Astrocyte (in vitro differentiated cells and primary cell): Measurements from ENCODE around the gene TRIO. TPM values are rescaled to one million over a fixed set of nuclear protein-coding genes. Genes with fewer than 3 reads are reported as not detected.

Source experiments
- DNase-seq: peaks from one replicate; pipeline ENCODE4 v3.0.0-alpha.2; 2010; ENCODE audit warnings: low read depth
- FAIRE-seq: peaks from 2 replicates; lab custom pipeline; 2011; peaks lifted over from hg19 to GRCh38; lab: Jason Lieb, UNC
- H2AFZ ChIP-seq: 2 replicates; pipeline ENCODE4 v1.6.0; 2012; ENCODE audit warnings: low read depth, low read length, inconsistent platforms
- H3K27ac ChIP-seq: 2 replicates; pipeline ENCODE4 v1.5.1; 2011; ENCODE audit warnings: low read depth, low read length, inconsistent platforms
- H3K27me3 ChIP-seq: 2 replicates; pipeline ENCODE4 v1.6.0; 2011; ENCODE audit warnings: low read length, inconsistent platforms; ENCODE audit not compliant: insufficient read depth
- H3K36me3 ChIP-seq: 2 replicates; pipeline ENCODE4 v1.5.1; 2011; ENCODE audit warnings: low read length, inconsistent platforms; ENCODE audit not compliant: insufficient read depth
- H3K4me1 ChIP-seq: 2 replicates; pipeline ENCODE4 v1.5.1; 2011; ENCODE audit warnings: low read length, inconsistent platforms; ENCODE audit not compliant: insufficient read depth
- H3K4me2 ChIP-seq: 2 replicates; pipeline ENCODE4 v1.6.0; 2012; ENCODE audit warnings: low read length, inconsistent platforms
- H3K4me3 ChIP-seq: 2 replicates; pipeline ENCODE4 v1.5.1; 2011; ENCODE audit warnings: low read depth, mild to moderate bottlenecking, low read length, inconsistent platforms; ENCODE audit not compliant: insufficient read depth
- H3K79me2 ChIP-seq: 2 replicates; pipeline ENCODE4 v1.6.0; 2012; ENCODE audit warnings: mild to moderate bottlenecking, low read length, inconsistent platforms; ENCODE audit not compliant: insufficient read depth
- H3K9ac ChIP-seq: 2 replicates; pipeline ENCODE4 v1.6.0; 2012; ENCODE audit warnings: mild to moderate bottlenecking, low read length, inconsistent platforms
- H3K9me3 ChIP-seq: 2 replicates; pipeline ENCODE4 v1.5.1; 2012; ENCODE audit warnings: low read depth, mild to moderate bottlenecking, low read length, inconsistent platforms; ENCODE audit not compliant: insufficient read depth
- H4K20me1 ChIP-seq: 2 replicates; pipeline ENCODE4 v1.6.0; 2012; ENCODE audit warnings: low read length, inconsistent platforms; ENCODE audit not compliant: insufficient read depth
- H3K27ac Mint-ChIP-seq: one replicate; pipeline ENCODE4 v1.8.0; 2021; ENCODE audit warnings: mild to moderate bottlenecking, mixed read lengths; ENCODE audit not compliant: unreplicated experiment
- H3K27me3 Mint-ChIP-seq: one replicate; pipeline ENCODE4 v1.8.0; 2021; ENCODE audit warnings: low read depth, mixed read lengths; ENCODE audit not compliant: unreplicated experiment
- H3K36me3 Mint-ChIP-seq: one replicate; pipeline ENCODE4 v1.8.0; 2021; ENCODE audit warnings: low read depth, mixed read lengths; ENCODE audit not compliant: unreplicated experiment
- H3K4me1 Mint-ChIP-seq: one replicate; pipeline ENCODE4 v1.8.0; 2021; ENCODE audit warnings: low read depth, mixed read lengths; ENCODE audit not compliant: unreplicated experiment
- H3K4me3 Mint-ChIP-seq: one replicate; pipeline ENCODE4 v1.8.0; 2021; ENCODE audit warnings: mild to moderate bottlenecking, moderate library complexity, mixed read lengths; ENCODE audit not compliant: unreplicated experiment
- H3K9me3 Mint-ChIP-seq: one replicate; pipeline ENCODE4 v1.8.0; 2021; ENCODE audit warnings: mild to moderate bottlenecking, mixed read lengths; ENCODE audit not compliant: unreplicated experiment
- CTCF ChIP-seq: IDR thresholded peaks from 2 replicates; pipeline ENCODE4 v1.5.1; 2011; ENCODE audit warnings: low read depth, mild to moderate bottlenecking, inconsistent platforms, low read length, moderate library complexity; ENCODE audit not compliant: insufficient read depth
- EZH2 ChIP-seq: IDR thresholded peaks from 2 replicates; pipeline ENCODE4 v1.6.1; 2012; ENCODE audit warnings: mild to moderate bottlenecking, low read length, inconsistent platforms; ENCODE audit not compliant: insufficient read depth
- total RNA-seq: library from RNA; stranded (reverse); gene quantifications from 2 replicates; pipeline ENCODE4 v1.2.1, GENCODE V29; 2021

TRIO gene
- total RNA-seq, 1 donor from 2014 or later: 347 TPM

- Mint-ChIP-seq H3K36me3 (peaks cover 2% of the 10 kb centered on the region), H3K4me1 (peaks cover 88% of the 10 kb centered on the region), H3K4me3 (peak overlapping the region; percentile 14), H3K9me3 (no peaks in the 10 kb centered on the region), H3K27me3 (no peaks in the 10 kb centered on the region), H3K27ac (peak overlapping the region; percentile 91)
- Histone ChIP-seq H3K4me2 (peak overlapping the region; percentile 70), H4K20me1 (peaks cover 13% of the 10 kb centered on the region), H3K4me3 (peak overlapping the region; percentile 32), H3K79me2 (peaks cover 91% of the 10 kb centered on the region), H3K27ac (peak overlapping the region; percentile 98), H3K4me1 (peaks cover 82% of the 10 kb centered on the region), H3K36me3 (no peaks in the 10 kb centered on the region), H3K9me3 (no peaks in the 10 kb centered on the region), H3K9ac (peak overlapping the region; percentile 75), H3K27me3 (no peaks in the 10 kb centered on the region), H2AFZ (no peak overlapping the region)
- FAIRE-seq: peak; percentile 95
- TF ChIP-seq EZH2 (no peak), CTCF (no peak)
- peak; percentile 100 for DNase-seq
Observed at GRCh38 chr5:14190194-14191164, 47.3 kb downstream of the TRIO start.

- H3K4me1 Mint-ChIP-seq: peaks cover 87% of the 10 kb centered on the region
- peaks cover 75% of the 10 kb centered on the region for H3K4me1 ChIP-seq
Observed at GRCh38 chr5:14191325-14191724, 48.2 kb downstream of the TRIO start.

More at GRCh38 chr5:14191325-14191724, 48.2 kb downstream of the TRIO start:
- H3K9me3 ChIP-seq: no peaks in the 10 kb centered on the region
- H3K36me3 ChIP-seq: no peaks in the 10 kb centered on the region
- peaks cover 17% of the 10 kb centered on the region for H4K20me1 ChIP-seq
- no peaks in the 10 kb centered on the region for H3K27me3 Mint-ChIP-seq
- no peaks in the 10 kb centered on the region for H3K27me3 ChIP-seq
- no peak overlapping the region for H3K4me3 Mint-ChIP-seq
- H3K4me2 ChIP-seq: peak overlapping the region; percentile 70
- peaks cover 2% of the 10 kb centered on the region for H3K36me3 Mint-ChIP-seq
- H3K27ac ChIP-seq: peak overlapping the region; percentile 93
- H3K9ac ChIP-seq: peak overlapping the region; percentile 70
- no peak overlapping the region for H2AFZ ChIP-seq
- TF ChIP-seq EZH2: no peak
- no peak for TF ChIP-seq CTCF
- peaks cover 91% of the 10 kb centered on the region for H3K79me2 ChIP-seq
- peak overlapping the region; percentile 91 for H3K27ac Mint-ChIP-seq
- FAIRE-seq (no peak), DNase-seq (no peak)
- H3K4me3 ChIP-seq: peak overlapping the region; percentile 32
- no peaks in the 10 kb centered on the region for H3K9me3 Mint-ChIP-seq
